Measurements from ENCODE around the gene TUBB3.

DNA sequence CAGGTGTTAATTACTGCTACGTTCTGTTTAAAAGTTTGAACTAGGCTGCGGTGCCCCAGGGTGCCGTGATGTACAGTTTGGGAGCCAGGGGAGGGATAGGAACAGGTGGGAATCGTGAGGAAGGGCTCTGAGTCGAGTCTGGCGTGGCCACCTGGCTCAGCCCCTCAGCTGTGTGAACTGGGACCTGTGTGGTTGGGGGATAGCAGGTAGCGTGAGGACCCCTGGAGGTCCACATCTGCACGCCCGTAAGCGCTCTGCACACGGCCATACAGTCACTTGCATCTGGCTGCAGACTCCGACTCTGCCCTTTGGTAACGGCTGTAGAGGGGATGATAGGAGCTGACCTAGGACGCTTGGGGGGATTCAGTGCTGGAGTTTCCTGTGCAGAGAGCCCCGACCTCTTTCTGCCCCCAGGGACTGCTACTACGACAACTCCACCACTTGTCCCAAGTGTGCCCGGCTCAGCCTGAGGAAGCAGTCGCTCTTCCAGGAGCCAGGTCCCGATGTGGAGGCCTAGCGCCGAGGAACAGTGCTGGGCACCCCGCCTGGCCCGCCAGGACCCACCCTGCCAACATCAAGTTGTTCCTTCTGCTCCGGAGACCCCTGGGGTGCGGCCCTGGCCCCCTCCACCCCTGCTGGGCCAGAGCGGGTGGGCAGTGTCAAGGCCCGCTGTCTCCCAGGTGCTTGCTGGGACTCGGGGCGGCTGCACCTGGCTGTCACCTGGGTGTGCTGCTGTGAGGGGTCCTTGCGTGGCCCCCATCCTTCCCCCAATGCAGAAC lies 42.5 kb downstream of the TUBB3 start:
- TF ChIP-seq, protein P1, sequence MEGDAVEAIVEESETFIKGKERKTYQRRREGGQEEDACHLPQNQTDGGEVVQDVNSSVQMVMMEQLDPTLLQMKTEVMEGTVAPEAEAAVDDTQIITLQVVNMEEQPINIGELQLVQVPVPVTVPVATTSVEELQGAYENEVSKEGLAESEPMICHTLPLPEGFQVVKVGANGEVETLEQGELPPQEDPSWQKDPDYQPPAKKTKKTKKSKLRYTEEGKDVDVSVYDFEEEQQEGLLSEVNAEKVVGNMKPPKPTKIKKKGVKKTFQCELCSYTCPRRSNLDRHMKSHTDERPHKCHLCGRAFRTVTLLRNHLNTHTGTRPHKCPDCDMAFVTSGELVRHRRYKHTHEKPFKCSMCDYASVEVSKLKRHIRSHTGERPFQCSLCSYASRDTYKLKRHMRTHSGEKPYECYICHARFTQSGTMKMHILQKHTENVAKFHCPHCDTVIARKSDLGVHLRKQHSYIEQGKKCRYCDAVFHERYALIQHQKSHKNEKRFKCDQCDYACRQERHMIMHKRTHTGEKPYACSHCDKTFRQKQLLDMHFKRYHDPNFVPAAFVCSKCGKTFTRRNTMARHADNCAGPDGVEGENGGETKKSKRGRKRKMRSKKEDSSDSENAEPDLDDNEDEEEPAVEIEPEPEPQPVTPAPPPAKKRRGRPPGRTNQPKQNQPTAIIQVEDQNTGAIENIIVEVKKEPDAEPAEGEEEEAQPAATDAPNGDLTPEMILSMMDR (IDR thresholded peaks at IDR 0.05 in 2 of 3, conservative IDR thresholded peaks at IDR 0.05 in 1 of 3; ENCODE audit: insufficient read depth in 2 of 3, low read depth in 1 of 3, low read length in 3 of 3), result no peak
- TF ChIP-seq SP2 (IDR thresholded peaks at IDR 0.05; ENCODE audit: extremely low read depth, low read depth, low read length, poor library complexity, severe bottlenecking) (no peak), TRIM24 (IDR thresholded peaks at IDR 0.05) (no peak), NCOA4 (IDR thresholded peaks at IDR 0.05; ENCODE audit: partially characterized antibody) (no peak), FOS (IDR thresholded peaks at IDR 0.05; ENCODE audit: extremely low read depth, insufficient read length) (no peak), ESRRA (IDR thresholded peaks at IDR 0.05; ENCODE audit: borderline replicate concordance, low read depth) (no peak), RAD21 (CRISPR knock-in tag; conservative IDR thresholded peaks at IDR 0.05 in 1 of 2, IDR thresholded peaks at IDR 0.05 in 1 of 2) (no peak), MXI1 (IDR thresholded peaks at IDR 0.05; ENCODE audit: low read depth, low read length) (no peak), BDP1 (IDR thresholded peaks at IDR 0.05; ENCODE audit: insufficient read depth, insufficient read length) (no peak)
- TF ChIP-seq, protein P2, sequence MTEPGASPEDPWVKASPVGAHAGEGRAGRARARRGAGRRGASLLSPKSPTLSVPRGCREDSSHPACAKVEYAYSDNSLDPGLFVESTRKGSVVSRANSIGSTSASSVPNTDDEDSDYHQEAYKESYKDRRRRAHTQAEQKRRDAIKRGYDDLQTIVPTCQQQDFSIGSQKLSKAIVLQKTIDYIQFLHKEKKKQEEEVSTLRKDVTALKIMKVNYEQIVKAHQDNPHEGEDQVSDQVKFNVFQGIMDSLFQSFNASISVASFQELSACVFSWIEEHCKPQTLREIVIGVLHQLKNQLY (CRISPR knock-in tag; conservative IDR thresholded peaks at IDR 0.05), result no peak

Data from K562 (cell line).